ENCODE measurements around the gene RASSF5. TPM values are rescaled to one million over a fixed set of nuclear protein-coding genes. Genes with fewer than 3 reads are reported as not detected.

The RASSF5 gene
- total and polyA plus RNA-seq, 10 of the 15 experiments (the other 5 are each of a cell fraction or from before 2014, with no cell fraction given): 14.0 to 89.6 (median 68.9) TPM

DNA sequence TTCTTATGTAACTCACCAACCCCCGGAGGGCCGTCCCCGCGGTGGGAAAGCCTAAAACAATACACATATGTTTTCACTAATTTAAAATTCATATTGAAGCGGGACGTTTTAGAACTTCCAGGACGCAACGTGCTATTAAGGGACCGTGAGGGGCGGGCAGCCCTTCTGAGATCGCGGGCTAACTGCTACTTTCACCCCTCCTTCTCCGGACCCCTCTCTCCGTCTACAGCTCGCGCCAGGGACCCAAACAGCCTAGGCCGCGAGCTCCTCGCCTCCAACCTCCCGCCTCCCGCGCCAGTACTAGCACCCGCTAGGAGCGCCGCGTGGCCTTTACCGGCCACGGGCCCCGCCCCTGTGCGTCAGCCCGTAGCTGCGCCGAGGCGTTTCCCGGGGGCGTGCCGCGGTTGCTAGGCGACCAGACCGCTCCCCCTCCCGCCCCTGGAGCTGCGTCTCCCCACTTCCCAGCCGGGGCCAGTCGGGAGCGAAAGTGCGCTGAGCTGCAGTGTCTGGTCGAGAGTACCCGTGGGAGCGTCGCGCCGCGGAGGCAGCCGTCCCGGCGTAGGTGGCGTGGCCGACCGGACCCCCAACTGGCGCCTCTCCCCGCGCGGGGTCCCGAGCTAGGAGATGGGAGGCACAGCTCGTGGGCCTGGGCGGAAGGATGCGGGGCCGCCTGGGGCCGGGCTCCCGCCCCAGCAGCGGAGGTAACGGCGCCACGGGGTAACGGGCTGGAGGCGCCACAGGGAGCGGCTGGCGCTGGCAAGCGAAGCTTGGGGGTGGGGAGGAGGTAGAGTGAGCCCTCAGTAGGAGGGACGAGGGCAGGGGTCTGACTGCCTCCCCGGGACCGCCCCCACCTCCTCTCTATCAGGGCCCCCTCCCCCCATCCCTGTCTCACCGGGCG lies 128.0 kb downstream of the RASSF5 start, which contains the start of gene DYRK3 (continued):
- peak; percentile 89 to 97 for TF ChIP-seq EGR1 (IDR thresholded peaks at IDR 0.05; ENCODE audit: borderline replicate concordance in 1 of 2, low read depth in 2 of 2, low read length in 2 of 2)
- TF ChIP-seq CREM (IDR thresholded peaks at IDR 0.05; ENCODE audit: low read depth): peak; percentile 73
- TF ChIP-seq RUNX3 (IDR thresholded peaks at IDR 0.05; ENCODE audit: low read length): peak; percentile 23; the same call in 1 of the 2 replicates
- peak; percentile 6; the same call in 1 of the 2 replicates for TF ChIP-seq RFX5 (IDR thresholded peaks at IDR 0.05; ENCODE audit: low read depth, low read length)
- TF ChIP-seq, protein P1, sequence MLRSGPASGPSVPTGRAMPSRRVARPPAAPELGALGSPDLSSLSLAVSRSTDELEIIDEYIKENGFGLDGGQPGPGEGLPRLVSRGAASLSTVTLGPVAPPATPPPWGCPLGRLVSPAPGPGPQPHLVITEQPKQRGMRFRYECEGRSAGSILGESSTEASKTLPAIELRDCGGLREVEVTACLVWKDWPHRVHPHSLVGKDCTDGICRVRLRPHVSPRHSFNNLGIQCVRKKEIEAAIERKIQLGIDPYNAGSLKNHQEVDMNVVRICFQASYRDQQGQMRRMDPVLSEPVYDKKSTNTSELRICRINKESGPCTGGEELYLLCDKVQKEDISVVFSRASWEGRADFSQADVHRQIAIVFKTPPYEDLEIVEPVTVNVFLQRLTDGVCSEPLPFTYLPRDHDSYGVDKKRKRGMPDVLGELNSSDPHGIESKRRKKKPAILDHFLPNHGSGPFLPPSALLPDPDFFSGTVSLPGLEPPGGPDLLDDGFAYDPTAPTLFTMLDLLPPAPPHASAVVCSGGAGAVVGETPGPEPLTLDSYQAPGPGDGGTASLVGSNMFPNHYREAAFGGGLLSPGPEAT (IDR thresholded peaks at IDR 0.05; ENCODE audit: low read depth): peak; percentile 46; the same call in 1 of the 2 replicates
- TF ChIP-seq POLR2A (IDR thresholded peaks at IDR 0.05; ENCODE audit: low read depth, low read length): peak; percentile 94
- TF ChIP-seq, protein P2, sequence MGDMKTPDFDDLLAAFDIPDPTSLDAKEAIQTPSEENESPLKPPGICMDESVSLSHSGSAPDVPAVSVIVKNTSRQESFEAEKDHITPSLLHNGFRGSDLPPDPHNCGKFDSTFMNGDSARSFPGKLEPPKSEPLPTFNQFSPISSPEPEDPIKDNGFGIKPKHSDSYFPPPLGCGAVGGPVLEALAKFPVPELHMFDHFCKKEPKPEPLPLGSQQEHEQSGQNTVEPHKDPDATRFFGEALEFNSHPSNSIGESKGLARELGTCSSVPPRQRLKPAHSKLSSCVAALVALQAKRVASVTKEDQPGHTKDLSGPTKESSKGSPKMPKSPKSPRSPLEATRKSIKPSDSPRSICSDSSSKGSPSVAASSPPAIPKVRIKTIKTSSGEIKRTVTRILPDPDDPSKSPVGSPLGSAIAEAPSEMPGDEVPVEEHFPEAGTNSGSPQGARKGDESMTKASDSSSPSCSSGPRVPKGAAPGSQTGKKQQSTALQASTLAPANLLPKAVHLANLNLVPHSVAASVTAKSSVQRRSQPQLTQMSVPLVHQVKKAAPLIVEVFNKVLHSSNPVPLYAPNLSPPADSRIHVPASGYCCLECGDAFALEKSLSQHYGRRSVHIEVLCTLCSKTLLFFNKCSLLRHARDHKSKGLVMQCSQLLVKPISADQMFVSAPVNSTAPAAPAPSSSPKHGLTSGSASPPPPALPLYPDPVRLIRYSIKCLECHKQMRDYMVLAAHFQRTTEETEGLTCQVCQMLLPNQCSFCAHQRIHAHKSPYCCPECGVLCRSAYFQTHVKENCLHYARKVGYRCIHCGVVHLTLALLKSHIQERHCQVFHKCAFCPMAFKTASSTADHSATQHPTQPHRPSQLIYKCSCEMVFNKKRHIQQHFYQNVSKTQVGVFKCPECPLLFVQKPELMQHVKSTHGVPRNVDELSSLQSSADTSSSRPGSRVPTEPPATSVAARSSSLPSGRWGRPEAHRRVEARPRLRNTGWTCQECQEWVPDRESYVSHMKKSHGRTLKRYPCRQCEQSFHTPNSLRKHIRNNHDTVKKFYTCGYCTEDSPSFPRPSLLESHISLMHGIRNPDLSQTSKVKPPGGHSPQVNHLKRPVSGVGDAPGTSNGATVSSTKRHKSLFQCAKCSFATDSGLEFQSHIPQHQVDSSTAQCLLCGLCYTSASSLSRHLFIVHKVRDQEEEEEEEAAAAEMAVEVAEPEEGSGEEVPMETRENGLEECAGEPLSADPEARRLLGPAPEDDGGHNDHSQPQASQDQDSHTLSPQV (IDR thresholded peaks at IDR 0.05): no peak
- TF ChIP-seq CHD2 (IDR thresholded peaks at IDR 0.05; ENCODE audit: borderline replicate concordance, low read depth, low read length): peak; percentile 60; the same call in 1 of the 2 replicates
- TF ChIP-seq, protein P3, sequence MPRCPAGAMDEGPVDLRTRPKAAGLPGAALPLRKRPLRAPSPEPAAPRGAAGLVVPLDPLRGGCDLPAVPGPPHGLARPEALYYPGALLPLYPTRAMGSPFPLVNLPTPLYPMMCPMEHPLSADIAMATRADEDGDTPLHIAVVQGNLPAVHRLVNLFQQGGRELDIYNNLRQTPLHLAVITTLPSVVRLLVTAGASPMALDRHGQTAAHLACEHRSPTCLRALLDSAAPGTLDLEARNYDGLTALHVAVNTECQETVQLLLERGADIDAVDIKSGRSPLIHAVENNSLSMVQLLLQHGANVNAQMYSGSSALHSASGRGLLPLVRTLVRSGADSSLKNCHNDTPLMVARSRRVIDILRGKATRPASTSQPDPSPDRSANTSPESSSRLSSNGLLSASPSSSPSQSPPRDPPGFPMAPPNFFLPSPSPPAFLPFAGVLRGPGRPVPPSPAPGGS (IDR thresholded peaks at IDR 0.05; ENCODE audit: borderline replicate concordance, insufficient read depth, low read depth, low read length, poor library complexity, severe bottlenecking): no peak
- TF ChIP-seq, protein P4, sequence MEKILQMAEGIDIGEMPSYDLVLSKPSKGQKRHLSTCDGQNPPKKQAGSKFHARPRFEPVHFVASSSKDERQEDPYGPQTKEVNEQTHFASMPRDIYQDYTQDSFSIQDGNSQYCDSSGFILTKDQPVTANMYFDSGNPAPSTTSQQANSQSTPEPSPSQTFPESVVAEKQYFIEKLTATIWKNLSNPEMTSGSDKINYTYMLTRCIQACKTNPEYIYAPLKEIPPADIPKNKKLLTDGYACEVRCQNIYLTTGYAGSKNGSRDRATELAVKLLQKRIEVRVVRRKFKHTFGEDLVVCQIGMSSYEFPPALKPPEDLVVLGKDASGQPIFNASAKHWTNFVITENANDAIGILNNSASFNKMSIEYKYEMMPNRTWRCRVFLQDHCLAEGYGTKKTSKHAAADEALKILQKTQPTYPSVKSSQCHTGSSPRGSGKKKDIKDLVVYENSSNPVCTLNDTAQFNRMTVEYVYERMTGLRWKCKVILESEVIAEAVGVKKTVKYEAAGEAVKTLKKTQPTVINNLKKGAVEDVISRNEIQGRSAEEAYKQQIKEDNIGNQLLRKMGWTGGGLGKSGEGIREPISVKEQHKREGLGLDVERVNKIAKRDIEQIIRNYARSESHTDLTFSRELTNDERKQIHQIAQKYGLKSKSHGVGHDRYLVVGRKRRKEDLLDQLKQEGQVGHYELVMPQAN (conservative IDR thresholded peaks at IDR 0.05): peak; percentile 92
- TF ChIP-seq IRF4 (IDR thresholded peaks at IDR 0.05; ENCODE audit: low read depth, low read length): no peak
- TF ChIP-seq, protein P5, sequence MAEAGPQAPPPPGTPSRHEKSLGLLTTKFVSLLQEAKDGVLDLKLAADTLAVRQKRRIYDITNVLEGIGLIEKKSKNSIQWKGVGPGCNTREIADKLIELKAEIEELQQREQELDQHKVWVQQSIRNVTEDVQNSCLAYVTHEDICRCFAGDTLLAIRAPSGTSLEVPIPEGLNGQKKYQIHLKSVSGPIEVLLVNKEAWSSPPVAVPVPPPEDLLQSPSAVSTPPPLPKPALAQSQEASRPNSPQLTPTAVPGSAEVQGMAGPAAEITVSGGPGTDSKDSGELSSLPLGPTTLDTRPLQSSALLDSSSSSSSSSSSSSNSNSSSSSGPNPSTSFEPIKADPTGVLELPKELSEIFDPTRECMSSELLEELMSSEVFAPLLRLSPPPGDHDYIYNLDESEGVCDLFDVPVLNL (IDR thresholded peaks at IDR 0.05; ENCODE audit: low read depth, low read length): 0 out of 2 replicates have a peak, but pooled peaks have one; percentile 26
- TF ChIP-seq MXI1 (IDR thresholded peaks at IDR 0.05; ENCODE audit: low read depth, low read length): peak; percentile 95
- peak; percentile 76 for TF ChIP-seq TAF1 (IDR thresholded peaks at IDR 0.05; ENCODE audit: borderline replicate concordance, low read depth, low read length)
- TF ChIP-seq TCF3 (IDR thresholded peaks at IDR 0.05; ENCODE audit: borderline replicate concordance, insufficient read depth, low read depth, low read length): peak; percentile 55; the same call in 1 of the 2 replicates
- TF ChIP-seq HCFC1 (IDR thresholded peaks at IDR 0.05; ENCODE audit: low read length): peak; percentile 26; the same call in 1 of the 2 replicates
- no peak for TF ChIP-seq RBBP5 (conservative IDR thresholded peaks at IDR 0.05)
